H1 (cell line): ENCODE data around the gene C5orf58.
A peak's percentile ranks its signal among the peaks of the same experiment; 100 is the strongest.

Experiments used
- CEBPB ChIP-seq: IDR thresholded peaks from 2 replicates; pipeline ENCODE4 v1.6.1; 2012; ENCODE audit warnings: low read depth, low read length
- CREB1 ChIP-seq: IDR thresholded peaks from 2 replicates; pipeline ENCODE4 v1.6.1; 2012; ENCODE audit warnings: inconsistent platforms
- CTCF ChIP-seq, 3 experiments: IDR thresholded peaks; 1 replicate in 2 of 3; 2 replicates in 1 of 3; pipeline versions ENCODE4 v1.5.1 to v1.6.1; 2011; ENCODE audit warnings: low read length in 3 of 3, mild to moderate bottlenecking in 3 of 3, inconsistent platforms in 2 of 3, low read depth in 1 of 3, moderate library complexity in 1 of 3; ENCODE audit not compliant: insufficient read depth in 1 of 3; ENCODE audit errors: control extremely low read depth in 1 of 3
- E2F6 ChIP-seq: IDR thresholded peaks from 2 replicates; pipeline ENCODE4 v1.6.1; 2012; ENCODE audit warnings: inconsistent platforms
- EP300 ChIP-seq, 2 experiments: IDR thresholded peaks; 1 replicate in 1 of 2; 2 replicates in 1 of 2; pipeline ENCODE4 v1.6.1; 2011 to 2012; ENCODE audit warnings: low read depth in 2 of 2, low read length in 2 of 2, mild to moderate bottlenecking in 2 of 2, borderline replicate concordance in 1 of 2, inconsistent platforms in 1 of 2, moderate library complexity in 1 of 2
- GTF2F1 ChIP-seq: IDR thresholded peaks from 2 replicates; pipeline ENCODE4 v1.6.1; 2012; ENCODE audit warnings: low read depth, low read length, improper control_type of control experiment, borderline replicate concordance
- KDM1A ChIP-seq: fragments of 200-600, 300-600 bp; sonication (generic); IDR thresholded peaks from 2 replicates; pipeline ENCODE4 v1.7.1; 2016; ENCODE audit warnings: mild to moderate bottlenecking, low read length, borderline replicate concordance
- POLR2A ChIP-seq, 2 experiments: IDR thresholded peaks; 1 replicate in 1 of 2; 2 replicates in 1 of 2; pipeline ENCODE4 v1.6.1; 2011; ENCODE audit warnings: low read depth in 2 of 2, low read length in 2 of 2, mild to moderate bottlenecking in 2 of 2; ENCODE audit errors: control extremely low read depth in 1 of 2
- RAD21 ChIP-seq, 2 experiments: IDR thresholded peaks in 1 of 2; conservative IDR thresholded peaks in 1 of 2; 2 replicates each; pipeline ENCODE4 v1.6.1; 2011; ENCODE audit warnings: low read depth in 2 of 2, low read length in 2 of 2, improper control_type of control experiment in 1 of 2, inconsistent platforms in 1 of 2, mild to moderate bottlenecking in 1 of 2, moderate library complexity in 1 of 2
- RFX5 ChIP-seq: IDR thresholded peaks from 2 replicates; pipeline ENCODE4 v1.6.1; 2011; ENCODE audit warnings: low read depth, low read length, improper control_type of control experiment, borderline replicate concordance
- SP2 ChIP-seq: IDR thresholded peaks from 2 replicates; pipeline ENCODE4 v1.6.1; 2012; ENCODE audit warnings: mild to moderate bottlenecking, low read length, inconsistent platforms
- SUZ12 ChIP-seq: fragments of 200-600 bp; sonication (generic); IDR thresholded peaks from 2 replicates; pipeline ENCODE4 v1.6.1; 2012; ENCODE audit warnings: mild to moderate bottlenecking, inconsistent platforms, low read length, moderate library complexity, mixed read lengths
- TAF1 ChIP-seq: IDR thresholded peaks from 2 replicates; pipeline ENCODE4 v1.6.1; 2011; ENCODE audit warnings: mild to moderate bottlenecking, low read depth, low read length
- ZNF274 ChIP-seq: IDR thresholded peaks from 2 replicates; pipeline ENCODE4 v1.7.0; 2012; ENCODE audit warnings: low read length, borderline replicate concordance; ENCODE audit errors: extremely low read depth

- no peak for TF ChIP-seq POLR2A (IDR thresholded peaks at IDR 0.05; ENCODE audit: control extremely low read depth in 1 of 2, low read depth in 2 of 2, low read length in 2 of 2)
- peak; percentile 12 to 21; a peak in 1 of 4 replicates for TF ChIP-seq RAD21 (IDR thresholded peaks at IDR 0.05 in 1 of 2, conservative IDR thresholded peaks at IDR 0.05 in 1 of 2; ENCODE audit: low read depth in 2 of 2, low read length in 2 of 2)
- no peak; a peak in 1 of 3 replicates for TF ChIP-seq EP300 (IDR thresholded peaks at IDR 0.05; ENCODE audit: borderline replicate concordance in 1 of 2, low read depth in 2 of 2, low read length in 2 of 2)
- no peak for TF ChIP-seq GTF2F1
- TF ChIP-seq KDM1A = no peak
- peak in 2 of 3 experiments; percentile 17 to 32; a peak in 2 of 4 replicates for TF ChIP-seq CTCF (IDR thresholded peaks at IDR 0.05; ENCODE audit: control extremely low read depth in 1 of 3, insufficient read depth in 1 of 3, low read depth in 1 of 3, low read length in 3 of 3)
- no peak for TF ChIP-seq SUZ12
- no peak for TF ChIP-seq ZNF274
- no peak for TF ChIP-seq E2F6
- TF ChIP-seq CREB1 = no peak
- TF ChIP-seq RFX5 = no peak
- no peak for TF ChIP-seq SP2
- no peak for TF ChIP-seq CEBPB
- no peak for TF ChIP-seq TAF1
Observed at GRCh38 chr5:170221327-170221741, 11.5 kb upstream of the C5orf58 start.
